HepG2 (cell line): ENCODE measurements around the gene RASD2.

Experiments used
- ATF7 ChIP-seq, 2 experiments: fragments of 450-650 bp in 1 of 2; sonication (generic) in 1 of 2; formaldehyde crosslinking in 1 of 2; IDR thresholded peaks; 2 replicates each; pipeline versions ENCODE4 v1.4.0 to v1.6.1; 2016 to 2020; ENCODE audit warnings: antibody characterized with exemption in 1 of 2, mild to moderate bottlenecking in 1 of 2, missing genetic modification reagents in 1 of 2
- GZF1 ChIP-seq: sonication (generic); formaldehyde crosslinking; IDR thresholded peaks from 2 replicates; pipeline ENCODE4 v1.5.1; 2020; ENCODE audit warnings: mild to moderate bottlenecking, missing genetic modification reagents
- HHEX ChIP-seq: IDR thresholded peaks from 2 replicates; pipeline ENCODE4 v1.6.1; 2016; ENCODE audit warnings: control low read depth
- MED13 ChIP-seq: sonication (generic); formaldehyde crosslinking; IDR thresholded peaks from 2 replicates; pipeline ENCODE4 v1.5.0; 2020; ENCODE audit warnings: missing genetic modification reagents
- NFE2 ChIP-seq: sonication (generic); formaldehyde crosslinking; IDR thresholded peaks from 2 replicates; pipeline ENCODE4 v1.4.0; 2020; ENCODE audit warnings: missing genetic modification reagents
- POLR2A ChIP-seq, 2 experiments: IDR thresholded peaks; 2 replicates each; pipeline ENCODE4 v1.6.1; 2011; ENCODE audit warnings: low read depth in 2 of 2, low read length in 2 of 2, mild to moderate bottlenecking in 1 of 2, moderate library complexity in 1 of 2; ENCODE audit not compliant: insufficient read depth in 1 of 2
- SIN3A ChIP-seq: IDR thresholded peaks from 2 replicates; pipeline ENCODE4 v1.6.1; 2011; ENCODE audit warnings: low read depth, mild to moderate bottlenecking, control low read depth, low read length, borderline replicate concordance
- SYNCRIP ChIP-seq: fragments of 200-400 bp; formaldehyde crosslinking; IDR thresholded peaks from 2 replicates; pipeline ENCODE4 v1.6.1; 2018; ENCODE audit warnings: mild to moderate bottlenecking, low read depth, low read length; ENCODE audit not compliant: insufficient read depth
- ZBTB7A ChIP-seq: sonication (generic); formaldehyde crosslinking; IDR thresholded peaks from 2 replicates; pipeline ENCODE4 v1.8.0; 2022; ENCODE audit warnings: mild to moderate bottlenecking, missing genetic modification reagents
- ZNF883 ChIP-seq: sonication (generic); formaldehyde crosslinking; IDR thresholded peaks from 2 replicates; pipeline ENCODE4 v1.5.1; 2020; ENCODE audit warnings: mild to moderate bottlenecking, missing genetic modification reagents; ENCODE audit errors: not compliant biosample characterization
- TF ChIP-seq, protein P1 (sequence below): sonication (generic); formaldehyde crosslinking; IDR thresholded peaks from 2 replicates; pipeline ENCODE4 v1.5.0; 2020; ENCODE audit warnings: mild to moderate bottlenecking, missing genetic modification reagents, moderate library complexity
- TF ChIP-seq, protein P2 (sequence below): sonication (generic); formaldehyde crosslinking; IDR thresholded peaks from 2 replicates; pipeline ENCODE4 v1.5.0; 2020; ENCODE audit warnings: mild to moderate bottlenecking, missing genetic modification reagents
- TF ChIP-seq, protein P3 (sequence below): fragments of 450-650 bp; IDR thresholded peaks from 2 replicates; pipeline ENCODE4 v1.6.1; 2017; ENCODE audit warnings: mild to moderate bottlenecking
- TF ChIP-seq, protein P4 (sequence below): sonication (generic); formaldehyde crosslinking; IDR thresholded peaks from 2 replicates; pipeline ENCODE4 v1.4.0; 2020; ENCODE audit warnings: mild to moderate bottlenecking, missing genetic modification reagents

DNA sequence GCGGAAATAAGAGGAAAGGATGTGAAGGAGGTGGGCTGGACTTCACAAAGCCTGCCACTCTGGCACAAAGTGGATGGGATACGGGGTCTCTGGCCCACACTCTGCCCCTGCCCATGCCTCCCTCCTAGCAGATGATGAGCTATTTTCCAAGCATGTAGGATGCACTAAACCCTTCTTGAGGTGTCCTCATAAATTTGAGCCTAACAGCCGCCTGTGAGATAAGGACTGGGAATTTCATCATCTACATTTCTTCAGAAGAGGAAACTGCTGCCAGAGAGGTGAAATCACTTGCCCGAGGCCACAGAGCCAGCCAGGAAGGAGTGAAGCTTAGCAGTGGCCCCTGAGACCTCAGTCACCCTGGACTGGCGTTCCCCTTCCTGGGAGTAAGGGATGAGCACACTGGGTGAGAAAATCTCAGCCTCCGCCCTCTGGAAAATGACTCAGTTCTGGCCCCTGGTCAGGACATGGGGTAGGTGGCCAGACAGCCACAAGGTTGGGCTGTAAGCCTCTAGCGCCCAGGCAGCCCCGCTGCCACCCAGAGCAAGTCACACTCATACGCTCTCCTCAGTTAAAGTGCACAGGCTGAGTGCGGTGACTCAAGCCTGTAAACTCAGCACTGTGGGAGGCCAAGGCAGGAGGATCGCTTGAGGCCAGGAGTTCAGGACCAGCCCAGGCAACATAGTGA, 48.6 kb downstream of the RASD2 start:
- TF ChIP-seq HHEX (CRISPR knock-in tag) (no peak), NFE2 (CRISPR knock-in tag) (no peak), MED13 (CRISPR knock-in tag) (no peak), GZF1 (CRISPR knock-in tag) (no peak), ZNF883 (CRISPR knock-in tag) (no peak), SIN3A (no peak), ATF7 (IDR thresholded peaks at IDR 0.05) (no peak), ATF7 (CRISPR knock-in tag; IDR thresholded peaks at IDR 0.05) (no peak), ZBTB7A (no peak), POLR2A (IDR thresholded peaks at IDR 0.05; ENCODE audit: insufficient read depth in 1 of 2, low read depth in 2 of 2, low read length in 2 of 2) (no peak), SYNCRIP (no peak)
- TF ChIP-seq, protein P1, sequence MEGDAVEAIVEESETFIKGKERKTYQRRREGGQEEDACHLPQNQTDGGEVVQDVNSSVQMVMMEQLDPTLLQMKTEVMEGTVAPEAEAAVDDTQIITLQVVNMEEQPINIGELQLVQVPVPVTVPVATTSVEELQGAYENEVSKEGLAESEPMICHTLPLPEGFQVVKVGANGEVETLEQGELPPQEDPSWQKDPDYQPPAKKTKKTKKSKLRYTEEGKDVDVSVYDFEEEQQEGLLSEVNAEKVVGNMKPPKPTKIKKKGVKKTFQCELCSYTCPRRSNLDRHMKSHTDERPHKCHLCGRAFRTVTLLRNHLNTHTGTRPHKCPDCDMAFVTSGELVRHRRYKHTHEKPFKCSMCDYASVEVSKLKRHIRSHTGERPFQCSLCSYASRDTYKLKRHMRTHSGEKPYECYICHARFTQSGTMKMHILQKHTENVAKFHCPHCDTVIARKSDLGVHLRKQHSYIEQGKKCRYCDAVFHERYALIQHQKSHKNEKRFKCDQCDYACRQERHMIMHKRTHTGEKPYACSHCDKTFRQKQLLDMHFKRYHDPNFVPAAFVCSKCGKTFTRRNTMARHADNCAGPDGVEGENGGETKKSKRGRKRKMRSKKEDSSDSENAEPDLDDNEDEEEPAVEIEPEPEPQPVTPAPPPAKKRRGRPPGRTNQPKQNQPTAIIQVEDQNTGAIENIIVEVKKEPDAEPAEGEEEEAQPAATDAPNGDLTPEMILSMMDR (CRISPR knock-in tag) = no peak
- TF ChIP-seq, protein P2, sequence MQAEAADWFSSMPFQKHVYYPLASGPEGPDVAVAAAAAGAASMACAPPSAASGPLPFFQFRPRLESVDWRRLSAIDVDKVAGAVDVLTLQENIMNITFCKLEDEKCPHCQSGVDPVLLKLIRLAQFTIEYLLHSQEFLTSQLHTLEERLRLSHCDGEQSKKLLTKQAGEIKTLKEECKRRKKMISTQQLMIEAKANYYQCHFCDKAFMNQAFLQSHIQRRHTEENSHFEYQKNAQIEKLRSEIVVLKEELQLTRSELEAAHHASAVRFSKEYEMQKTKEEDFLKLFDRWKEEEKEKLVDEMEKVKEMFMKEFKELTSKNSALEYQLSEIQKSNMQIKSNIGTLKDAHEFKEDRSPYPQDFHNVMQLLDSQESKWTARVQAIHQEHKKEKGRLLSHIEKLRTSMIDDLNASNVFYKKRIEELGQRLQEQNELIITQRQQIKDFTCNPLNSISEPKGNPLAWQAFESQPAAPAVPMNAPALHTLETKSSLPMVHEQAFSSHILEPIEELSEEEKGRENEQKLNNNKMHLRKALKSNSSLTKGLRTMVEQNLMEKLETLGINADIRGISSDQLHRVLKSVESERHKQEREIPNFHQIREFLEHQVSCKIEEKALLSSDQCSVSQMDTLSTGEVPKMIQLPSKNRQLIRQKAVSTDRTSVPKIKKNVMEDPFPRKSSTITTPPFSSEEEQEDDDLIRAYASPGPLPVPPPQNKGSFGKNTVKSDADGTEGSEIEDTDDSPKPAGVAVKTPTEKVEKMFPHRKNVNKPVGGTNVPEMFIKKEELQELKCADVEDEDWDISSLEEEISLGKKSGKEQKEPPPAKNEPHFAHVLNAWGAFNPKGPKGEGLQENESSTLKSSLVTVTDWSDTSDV (CRISPR knock-in tag) = no peak
- TF ChIP-seq, protein P3, sequence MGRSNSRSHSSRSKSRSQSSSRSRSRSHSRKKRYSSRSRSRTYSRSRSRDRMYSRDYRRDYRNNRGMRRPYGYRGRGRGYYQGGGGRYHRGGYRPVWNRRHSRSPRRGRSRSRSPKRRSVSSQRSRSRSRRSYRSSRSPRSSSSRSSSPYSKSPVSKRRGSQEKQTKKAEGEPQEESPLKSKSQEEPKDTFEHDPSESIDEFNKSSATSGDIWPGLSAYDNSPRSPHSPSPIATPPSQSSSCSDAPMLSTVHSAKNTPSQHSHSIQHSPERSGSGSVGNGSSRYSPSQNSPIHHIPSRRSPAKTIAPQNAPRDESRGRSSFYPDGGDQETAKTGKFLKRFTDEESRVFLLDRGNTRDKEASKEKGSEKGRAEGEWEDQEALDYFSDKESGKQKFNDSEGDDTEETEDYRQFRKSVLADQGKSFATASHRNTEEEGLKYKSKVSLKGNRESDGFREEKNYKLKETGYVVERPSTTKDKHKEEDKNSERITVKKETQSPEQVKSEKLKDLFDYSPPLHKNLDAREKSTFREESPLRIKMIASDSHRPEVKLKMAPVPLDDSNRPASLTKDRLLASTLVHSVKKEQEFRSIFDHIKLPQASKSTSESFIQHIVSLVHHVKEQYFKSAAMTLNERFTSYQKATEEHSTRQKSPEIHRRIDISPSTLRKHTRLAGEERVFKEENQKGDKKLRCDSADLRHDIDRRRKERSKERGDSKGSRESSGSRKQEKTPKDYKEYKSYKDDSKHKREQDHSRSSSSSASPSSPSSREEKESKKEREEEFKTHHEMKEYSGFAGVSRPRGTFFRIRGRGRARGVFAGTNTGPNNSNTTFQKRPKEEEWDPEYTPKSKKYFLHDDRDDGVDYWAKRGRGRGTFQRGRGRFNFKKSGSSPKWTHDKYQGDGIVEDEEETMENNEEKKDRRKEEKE = no peak
- TF ChIP-seq, protein P4, sequence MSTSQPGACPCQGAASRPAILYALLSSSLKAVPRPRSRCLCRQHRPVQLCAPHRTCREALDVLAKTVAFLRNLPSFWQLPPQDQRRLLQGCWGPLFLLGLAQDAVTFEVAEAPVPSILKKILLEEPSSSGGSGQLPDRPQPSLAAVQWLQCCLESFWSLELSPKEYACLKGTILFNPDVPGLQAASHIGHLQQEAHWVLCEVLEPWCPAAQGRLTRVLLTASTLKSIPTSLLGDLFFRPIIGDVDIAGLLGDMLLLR (CRISPR knock-in tag) = no peak
